ENCODE data around the gene NID1.
"Not testable (repeated sequence)": the region's sequence is repeated elsewhere in the genome, so short reads cannot be mapped to it uniquely, and the experiment has no call there.

Gene NID1

GRCh38 chr1:236095705-236096520 lies 31.0 kb upstream of the NID1 start:
- no peak for DNase-seq

- DNase-seq: no peak
These were observed 28.0 kb upstream of the NID1 start for GRCh38 chr1:236092899-236093298.

- no peak for DNase-seq
These were observed 27.0 kb upstream of the NID1 start for GRCh38 chr1:236091933-236092318.

GRCh38 chr1:236090741-236091147 lies 25.9 kb upstream of the NID1 start:
- DNase-seq: no peak

- no peak for DNase-seq
These were observed 24.3 kb upstream of the NID1 start for GRCh38 chr1:236089046-236089773.

GRCh38 chr1:236086537-236086936 lies 21.6 kb upstream of the NID1 start:
- DNase-seq: no peak

GRCh38 chr1:236085545-236086159 lies 20.8 kb upstream of the NID1 start:
- no peak for DNase-seq

- no peak for DNase-seq
These were observed 19.5 kb upstream of the NID1 start for GRCh38 chr1:236084386-236084730.

- no peak for DNase-seq
These were observed 18.9 kb upstream of the NID1 start for GRCh38 chr1:236083650-236084385.

- no peak for DNase-seq
These were observed 17.6 kb upstream of the NID1 start for GRCh38 chr1:236082526-236082925.

GRCh38 chr1:236081546-236082227 lies 16.8 kb upstream of the NID1 start:
- no peak for DNase-seq

- no peak for DNase-seq
These were observed 14.8 kb upstream of the NID1 start for GRCh38 chr1:236079703-236080102.

GRCh38 chr1:236078993-236079392 lies 14.1 kb upstream of the NID1 start:
- DNase-seq: no peak

- DNase-seq: not testable (repeated sequence)
These were observed 13.2 kb upstream of the NID1 start for GRCh38 chr1:236078077-236078476.

- no peak for DNase-seq
These were observed 11.0 kb upstream of the NID1 start for GRCh38 chr1:236075848-236076247.

GRCh38 chr1:236073307-236073897 lies 8.5 kb upstream of the NID1 start:
- no peak for DNase-seq

- DNase-seq: no peak
These were observed 7.1 kb upstream of the NID1 start for GRCh38 chr1:236072001-236072400.

GRCh38 chr1:236070753-236071152 lies 5.9 kb upstream of the NID1 start:
- no peak for DNase-seq

- no peak for DNase-seq
These were observed 4.9 kb upstream of the NID1 start for GRCh38 chr1:236069796-236070195.

- DNase-seq: no peak
These were observed 3.1 kb upstream of the NID1 start for GRCh38 chr1:236067854-236068454.

- no peak for DNase-seq
These were observed 2.0 kb upstream of the NID1 start for GRCh38 chr1:236066828-236067386.

GRCh38 chr1:236066054-236066453 lies 1.2 kb upstream of the NID1 start:
- DNase-seq: no peak
